Uterus (tissue), 4 donors: ENCODE measurements around the gene PAAF1. TPM values are rescaled to one million over a fixed set of nuclear protein-coding genes. Genes with fewer than 3 reads are reported as not detected.

ENCODE experiments used
- DNase-seq, 2 donors: peaks; one replicate each; pipeline ENCODE4 v3.0.0-alpha.2; 2019 to 2020
- H3K27ac ChIP-seq, 2 donors: fragments of 200-600 bp; sonication (generic); 1 replicate in 1 of 2; 2 replicates in 1 of 2; pipeline ENCODE4 v1.5.1; 2016 to 2018
- H3K27me3 ChIP-seq, 2 donors: fragments of 200-600 bp; sonication (generic); one replicate each; pipeline ENCODE4 v1.5.1; 2018 to 2019; ENCODE audit warnings: control low read depth in 1 of 2
- H3K36me3 ChIP-seq, 2 donors: fragments of 200-600 bp; sonication (generic); one replicate each; pipeline ENCODE4 v1.5.1; 2019; ENCODE audit warnings: control low read depth in 1 of 2
- H3K4me1 ChIP-seq, 2 donors: fragments of 200-600 bp; sonication (generic); one replicate each; pipeline ENCODE4 v1.5.1; 2018 to 2019; ENCODE audit warnings: control low read depth in 1 of 2
- H3K4me3 ChIP-seq, 2 donors: fragments of 200-600 bp; sonication (generic); 1 replicate in 1 of 2; 2 replicates in 1 of 2; pipeline ENCODE4 v1.5.1; 2018 to 2019; ENCODE audit warnings: mild to moderate bottlenecking in 1 of 2
- H3K9me3 ChIP-seq, 2 donors: fragments of 200-600 bp; sonication (generic); one replicate each; pipeline ENCODE4 v1.5.1; 2019; ENCODE audit warnings: control low read depth in 1 of 2
- POLR2A ChIP-seq, 2 donors: fragments of 450-650 bp; IDR thresholded peaks; one replicate each; pipeline ENCODE4 v1.6.1; 2016; ENCODE audit warnings: antibody characterized with exemption in 2 of 2, mild to moderate bottlenecking in 1 of 2, moderate library complexity in 1 of 2
- intact Hi-C: fragments of 100-400 bp; cut with DNase I; formaldehyde crosslinking; loops from one replicate; pipeline ENCODE4 v1.15.1; 2023; ENCODE audit warnings: low total_unique reads
- total RNA-seq, 4 donors: library from RNA; depleted of rRNA in 3 of 4; stranded (reverse); fragments of >200 nt in 3 of 4; gene quantifications; one replicate each; pipeline versions ENCODE4 v1.1.0 to v1.2.4, GENCODE V29; 2014 to 2023
- TF ChIP-seq, protein P1 (sequence below), 4 experiments: fragments of 200-600 bp in 2 of 4; fragments of 450-650 bp in 2 of 4; sonication (generic) in 2 of 4; IDR thresholded peaks; one replicate each; pipeline ENCODE4 v1.5.1; 2016 to 2019; ENCODE audit warnings: antibody characterized with exemption in 4 of 4, mild to moderate bottlenecking in 2 of 4, moderate library complexity in 1 of 4
- donor health status: DM: yes; HTN: yes; CAD: no.

PAAF1 gene
- total RNA-seq, 4 donors from 2014 or later: 0.59 to 20.8 (median 9.0) TPM

DNA sequence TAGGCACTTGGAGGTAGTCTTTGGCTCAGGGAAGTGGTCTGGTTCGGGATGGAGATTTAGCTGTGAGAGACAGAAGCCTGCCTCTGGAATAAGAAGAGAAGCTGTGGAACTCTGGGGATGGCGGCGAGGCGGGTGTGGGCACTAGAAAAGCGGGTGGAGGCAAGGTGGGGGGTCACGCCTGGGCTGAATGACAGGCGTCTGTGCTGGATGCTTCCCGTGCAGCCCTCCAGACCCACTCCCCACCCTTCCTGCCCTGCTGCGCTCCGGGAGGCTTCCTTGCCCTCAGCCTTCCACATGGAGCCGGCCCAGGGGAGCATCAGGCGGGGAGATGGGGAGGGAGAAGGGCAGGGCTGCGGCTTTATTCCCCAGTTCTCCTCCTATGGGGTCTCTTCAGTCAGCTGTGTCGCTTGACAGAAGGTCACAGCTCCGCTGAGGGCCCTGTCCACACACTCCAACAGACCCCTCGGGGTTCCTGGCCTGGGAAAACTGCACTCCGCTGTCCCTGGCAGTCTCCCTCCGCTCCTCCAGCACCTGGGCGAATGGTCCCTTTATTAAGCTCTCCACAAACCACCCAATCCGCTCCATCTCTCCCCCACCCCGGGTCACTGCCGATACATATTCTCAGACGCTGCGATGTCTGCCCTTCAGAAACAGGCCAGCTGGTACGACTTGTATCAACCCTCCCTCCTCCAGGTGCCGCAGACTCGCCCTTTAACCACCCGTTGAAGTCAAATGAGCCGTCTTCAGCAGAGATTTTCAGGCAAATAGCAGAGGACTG, 80.3 kb downstream of the PAAF1 start:
- Histone ChIP-seq H3K4me3 (no peak overlapping the region), H3K27ac (no peak overlapping the region), H3K9me3 (no peaks in the 10 kb centered on the region), H3K27me3 (no peaks in the 10 kb centered on the region), H3K4me1 (no peaks in the 10 kb centered on the region), H3K36me3 (no peaks in the 10 kb centered on the region)
- intact Hi-C loops: no loop called here
- TF ChIP-seq, protein P1, sequence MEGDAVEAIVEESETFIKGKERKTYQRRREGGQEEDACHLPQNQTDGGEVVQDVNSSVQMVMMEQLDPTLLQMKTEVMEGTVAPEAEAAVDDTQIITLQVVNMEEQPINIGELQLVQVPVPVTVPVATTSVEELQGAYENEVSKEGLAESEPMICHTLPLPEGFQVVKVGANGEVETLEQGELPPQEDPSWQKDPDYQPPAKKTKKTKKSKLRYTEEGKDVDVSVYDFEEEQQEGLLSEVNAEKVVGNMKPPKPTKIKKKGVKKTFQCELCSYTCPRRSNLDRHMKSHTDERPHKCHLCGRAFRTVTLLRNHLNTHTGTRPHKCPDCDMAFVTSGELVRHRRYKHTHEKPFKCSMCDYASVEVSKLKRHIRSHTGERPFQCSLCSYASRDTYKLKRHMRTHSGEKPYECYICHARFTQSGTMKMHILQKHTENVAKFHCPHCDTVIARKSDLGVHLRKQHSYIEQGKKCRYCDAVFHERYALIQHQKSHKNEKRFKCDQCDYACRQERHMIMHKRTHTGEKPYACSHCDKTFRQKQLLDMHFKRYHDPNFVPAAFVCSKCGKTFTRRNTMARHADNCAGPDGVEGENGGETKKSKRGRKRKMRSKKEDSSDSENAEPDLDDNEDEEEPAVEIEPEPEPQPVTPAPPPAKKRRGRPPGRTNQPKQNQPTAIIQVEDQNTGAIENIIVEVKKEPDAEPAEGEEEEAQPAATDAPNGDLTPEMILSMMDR (IDR thresholded peaks at IDR 0.05): no peak
- no peak for TF ChIP-seq POLR2A (IDR thresholded peaks at IDR 0.05)
- no peak for DNase-seq

DNA sequence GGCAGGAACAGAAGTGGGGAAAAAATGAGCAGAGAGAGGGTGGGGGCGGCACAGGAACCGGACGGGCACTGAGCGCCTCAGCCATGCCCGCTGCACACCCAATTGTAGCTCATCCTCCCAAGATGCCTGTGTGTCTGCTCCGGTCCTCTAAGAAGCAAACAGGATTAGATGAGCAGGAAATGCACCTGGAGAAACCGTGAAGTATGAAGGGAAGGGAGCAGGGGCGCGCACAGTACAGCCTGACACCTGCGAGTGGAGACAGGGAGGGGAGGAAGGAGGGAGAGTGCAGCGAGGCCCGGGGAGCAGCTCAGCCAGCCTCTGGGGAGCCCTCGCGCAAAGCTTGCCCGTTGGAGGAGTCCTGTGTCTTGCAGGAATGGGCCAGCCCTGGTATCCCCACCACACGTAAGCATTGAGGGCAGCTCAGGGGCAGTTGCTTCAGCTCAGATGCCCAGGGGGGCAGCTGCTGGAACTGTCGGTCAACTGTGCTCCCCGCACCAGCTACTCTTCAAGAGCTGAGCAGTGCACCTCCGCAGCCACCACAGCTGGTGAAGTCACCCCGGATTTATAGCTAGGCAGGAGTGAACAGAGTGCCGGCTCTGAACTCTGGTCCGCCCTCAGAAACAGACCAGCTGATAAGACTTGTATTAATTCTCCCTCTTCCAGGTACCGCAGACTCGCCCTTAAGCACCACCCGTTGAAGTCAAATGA, 81.0 kb downstream of the PAAF1 start:
- H3K27ac ChIP-seq: no peak overlapping the region
- no peaks in the 10 kb centered on the region for H3K36me3 ChIP-seq
- no peak overlapping the region for H3K4me3 ChIP-seq
- H3K27me3 ChIP-seq: no peaks in the 10 kb centered on the region
- no peaks in the 10 kb centered on the region for H3K9me3 ChIP-seq
- TF ChIP-seq, protein P1 (IDR thresholded peaks at IDR 0.05): no peak
- intact Hi-C loops: no loop called here
- H3K4me1 ChIP-seq: no peaks in the 10 kb centered on the region
- no peak for DNase-seq

DNA sequence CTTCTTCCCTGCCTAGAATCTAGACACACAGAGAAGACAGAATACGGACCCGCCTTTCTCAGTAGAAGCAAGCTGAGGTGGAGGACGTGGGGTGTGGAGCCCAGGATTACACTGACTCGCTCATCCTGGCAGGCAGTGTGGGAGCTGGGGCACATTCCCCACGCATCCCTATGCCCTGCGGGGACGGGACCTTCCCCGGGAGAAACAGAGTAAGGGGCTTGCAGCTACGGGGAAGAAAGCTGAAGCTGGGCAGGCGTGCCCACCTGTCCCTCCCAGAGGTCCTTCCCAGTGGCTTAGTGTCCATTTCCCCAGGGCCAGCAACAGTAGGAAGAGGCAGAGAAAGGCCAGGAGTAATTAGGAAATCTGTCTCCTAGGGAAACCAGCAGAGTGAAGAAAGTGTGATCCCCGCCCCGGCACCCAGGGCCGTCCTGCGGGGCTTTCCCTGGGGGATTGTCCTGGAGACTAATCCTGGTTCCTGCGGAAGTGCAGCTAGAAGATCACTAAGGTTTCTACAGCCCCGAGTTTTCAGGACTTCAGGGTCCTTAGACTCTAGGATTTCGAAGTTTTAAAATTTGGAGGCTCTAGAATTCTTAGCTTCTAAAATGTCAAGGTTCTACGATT, 81.8 kb downstream of the PAAF1 start:
- no peak for DNase-seq
- intact Hi-C loops: no loop called here
- no peak for TF ChIP-seq POLR2A (IDR thresholded peaks at IDR 0.05)
- TF ChIP-seq, protein P1 (IDR thresholded peaks at IDR 0.05): no peak
- Histone ChIP-seq H3K4me3 (no peak overlapping the region), H3K36me3 (no peaks in the 10 kb centered on the region), H3K27me3 (no peaks in the 10 kb centered on the region), H3K27ac (no peak overlapping the region), H3K4me1 (no peaks in the 10 kb centered on the region), H3K9me3 (no peaks in the 10 kb centered on the region)

DNA sequence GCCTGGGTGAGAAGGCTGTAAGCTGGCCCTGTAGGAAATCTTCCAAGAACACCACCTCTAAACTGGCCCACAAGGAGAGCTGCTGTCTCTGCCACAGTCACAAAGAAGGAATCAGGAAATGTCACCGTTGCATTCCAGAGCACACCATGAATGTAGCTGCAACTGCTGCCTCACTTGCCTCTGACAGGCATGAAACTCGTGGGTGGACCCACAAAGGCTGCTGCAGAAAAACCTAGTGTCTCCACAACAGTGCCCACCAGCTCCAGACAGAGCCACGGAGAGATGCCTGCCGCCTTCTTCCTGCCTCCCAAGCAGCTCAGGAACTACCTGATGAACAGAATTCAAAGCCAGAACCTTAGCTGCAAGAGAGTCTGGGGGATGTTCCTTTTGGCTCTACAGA, 84.5 kb downstream of the PAAF1 start:
- Histone ChIP-seq H3K4me3 (no peak overlapping the region), H3K27ac (no peak overlapping the region), H3K36me3 (no peaks in the 10 kb centered on the region), H3K27me3 (no peaks in the 10 kb centered on the region), H3K4me1 (peaks cover 0 to 4% of the 10 kb centered on the region in 2 donors), H3K9me3 (no peaks in the 10 kb centered on the region)
- DNase-seq: no peak
- TF ChIP-seq, protein P1 (IDR thresholded peaks at IDR 0.05): no peak
- TF ChIP-seq POLR2A (IDR thresholded peaks at IDR 0.05): no peak
- intact Hi-C loops: no loop called here
